HG03108 (cell line): ENCODE data around the gene PSMC1.

ENCODE experiments used
- ATAC-seq: cut with Tn5 transposase; IDR thresholded peaks from one replicate; pipeline ENCODE4 v1.9.1; 2021; ENCODE audit warnings: moderate library complexity; ENCODE audit not compliant: unreplicated experiment

The PSMC1 gene

GRCh38 chr14:90275820-90276219 lies 19.5 kb downstream of the PSMC1 start:
- ATAC-seq: no peak

DNA sequence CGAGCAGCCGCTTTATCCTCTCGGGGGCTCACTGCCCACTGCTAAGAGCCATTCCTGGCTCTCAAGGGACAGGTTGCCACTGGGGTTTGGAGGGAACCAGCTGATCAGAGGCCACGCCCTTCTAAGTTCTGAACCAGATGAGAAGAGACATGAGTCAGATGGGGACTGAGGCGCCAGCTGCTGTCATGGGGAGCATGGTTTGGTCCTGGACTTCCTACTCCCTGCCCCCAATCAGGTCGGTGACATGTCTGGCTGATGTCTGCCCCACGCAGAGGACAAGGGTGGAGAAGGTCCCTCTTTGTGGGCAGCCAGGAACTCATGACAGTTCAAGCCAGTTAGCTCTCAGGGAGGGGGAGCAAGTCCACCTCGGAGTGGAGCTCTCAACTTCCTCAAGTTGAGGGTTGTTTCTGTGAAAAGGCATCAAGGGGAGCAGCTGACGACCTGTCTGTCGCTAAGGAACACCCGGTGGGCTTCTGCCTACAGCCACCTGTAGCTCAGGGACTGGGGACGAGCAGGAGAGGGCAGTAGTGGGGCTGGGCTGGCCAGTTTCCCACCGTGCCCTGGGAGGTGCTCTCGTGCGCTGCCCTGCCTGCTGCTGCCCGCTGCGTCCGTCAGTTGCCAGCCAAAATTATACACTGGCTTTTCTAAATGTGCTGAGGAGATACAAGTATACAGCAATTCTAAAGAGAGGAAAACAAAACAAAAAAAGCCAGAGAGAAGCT lies 20.5 kb downstream of the PSMC1 start:
- ATAC-seq: no peak

- ATAC-seq: no peak
Observed at GRCh38 chr14:90277581-90278198, 21.3 kb downstream of the PSMC1 start.

DNA sequence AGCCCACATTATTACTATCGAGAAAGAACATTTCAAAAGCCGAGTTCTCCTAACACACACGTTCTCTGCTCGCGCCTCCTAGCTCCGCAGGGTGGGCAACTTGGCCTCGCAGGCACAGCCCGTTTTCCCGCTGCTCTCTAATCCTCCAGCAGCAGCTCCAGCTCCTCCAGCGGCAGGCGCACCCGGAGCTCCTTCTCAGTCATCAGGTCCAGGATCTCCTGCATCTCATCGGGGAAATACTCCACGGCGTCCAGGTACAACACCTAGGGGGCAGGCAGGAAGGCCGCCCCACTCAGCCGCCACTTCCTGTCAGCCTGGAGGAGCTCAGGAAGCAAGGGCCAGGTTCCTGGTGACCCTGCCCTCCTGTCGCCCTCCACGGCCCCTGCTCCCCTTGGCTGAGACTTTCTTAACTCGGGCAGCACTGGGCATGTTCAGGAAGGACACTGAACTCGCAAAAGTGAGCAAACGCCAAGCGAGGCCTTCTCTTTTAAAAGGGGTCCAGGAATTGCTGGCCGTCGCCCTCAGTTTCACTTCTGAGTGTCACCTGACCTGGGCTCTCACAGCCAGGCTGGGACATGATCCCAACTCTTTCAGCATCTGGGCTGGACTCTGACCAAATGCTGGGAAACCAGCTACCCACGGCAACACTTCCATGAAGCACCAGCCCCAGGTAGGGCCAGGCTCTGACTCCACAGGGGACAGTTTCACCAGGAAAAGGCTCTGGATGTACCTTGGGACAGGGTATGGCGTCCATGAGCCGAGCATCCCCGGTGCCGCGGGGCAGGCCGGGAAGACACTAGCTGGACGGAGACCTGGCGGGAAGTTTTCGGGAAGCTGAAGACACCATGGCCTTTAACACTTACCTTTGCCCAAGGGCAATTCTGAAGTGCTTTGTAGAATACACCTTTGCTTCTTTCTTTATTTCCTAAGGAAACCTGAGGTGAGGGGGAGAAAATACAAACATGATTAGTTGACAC lies 22.1 kb downstream of the PSMC1 start:
- ATAC-seq: no peak

DNA sequence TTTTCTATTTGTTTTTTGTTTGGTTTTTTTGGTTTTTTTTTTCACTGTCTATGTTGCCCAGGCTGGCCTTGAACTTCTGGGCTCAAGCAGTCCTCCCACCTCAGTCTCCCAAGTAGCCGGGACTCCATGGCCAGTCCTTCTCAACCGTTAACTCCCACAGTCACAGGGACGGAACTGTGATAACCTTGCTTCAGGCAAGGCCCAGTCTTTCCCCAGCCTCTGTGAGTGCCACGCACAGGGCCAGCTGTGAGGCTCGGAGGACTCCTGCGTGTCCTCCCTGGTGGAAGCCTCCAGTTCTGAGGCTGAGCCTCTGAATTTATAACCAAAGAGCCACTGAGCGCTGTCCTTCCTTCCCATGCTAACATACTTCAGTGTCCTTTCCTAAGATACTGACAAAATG lies 23.7 kb downstream of the PSMC1 start:
- ATAC-seq: no peak

- ATAC-seq: no peak
Observed at GRCh38 chr14:90281261-90281660, 24.9 kb downstream of the PSMC1 start.

DNA sequence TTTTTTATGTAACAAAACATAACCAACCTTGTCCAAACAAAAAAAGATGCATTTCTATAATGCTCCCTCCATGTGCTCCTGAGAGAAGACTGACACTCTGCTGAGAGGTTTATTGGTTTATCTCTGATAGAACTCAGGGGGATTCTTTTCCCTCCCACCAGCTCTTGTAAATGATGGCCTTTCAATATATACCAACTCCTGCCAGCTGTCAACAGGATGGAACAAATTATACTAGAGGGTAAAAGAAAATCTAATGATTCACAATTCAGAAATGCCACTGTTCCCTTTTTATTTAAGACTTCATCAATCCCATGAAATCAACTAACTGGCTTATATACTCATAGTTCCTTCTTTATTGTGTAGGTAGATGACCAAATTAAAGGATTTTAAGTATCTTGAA lies 25.4 kb downstream of the PSMC1 start:
- ATAC-seq: no peak

- ATAC-seq: no peak
Observed at GRCh38 chr14:90287791-90288190, 31.4 kb downstream of the PSMC1 start.

GRCh38 chr14:90288651-90289355 lies 32.5 kb downstream of the PSMC1 start:
- peak; percentile 98 for ATAC-seq

- ATAC-seq: no peak
Observed at GRCh38 chr14:90290337-90291011, 34.1 kb downstream of the PSMC1 start.

- no peak for ATAC-seq
Observed at GRCh38 chr14:90291699-90292098, 35.3 kb downstream of the PSMC1 start.

- no peak for ATAC-seq
Observed at GRCh38 chr14:90293766-90294730, 37.7 kb downstream of the PSMC1 start.

- ATAC-seq: no peak
Observed at GRCh38 chr14:90294872-90295271, 38.5 kb downstream of the PSMC1 start.

DNA sequence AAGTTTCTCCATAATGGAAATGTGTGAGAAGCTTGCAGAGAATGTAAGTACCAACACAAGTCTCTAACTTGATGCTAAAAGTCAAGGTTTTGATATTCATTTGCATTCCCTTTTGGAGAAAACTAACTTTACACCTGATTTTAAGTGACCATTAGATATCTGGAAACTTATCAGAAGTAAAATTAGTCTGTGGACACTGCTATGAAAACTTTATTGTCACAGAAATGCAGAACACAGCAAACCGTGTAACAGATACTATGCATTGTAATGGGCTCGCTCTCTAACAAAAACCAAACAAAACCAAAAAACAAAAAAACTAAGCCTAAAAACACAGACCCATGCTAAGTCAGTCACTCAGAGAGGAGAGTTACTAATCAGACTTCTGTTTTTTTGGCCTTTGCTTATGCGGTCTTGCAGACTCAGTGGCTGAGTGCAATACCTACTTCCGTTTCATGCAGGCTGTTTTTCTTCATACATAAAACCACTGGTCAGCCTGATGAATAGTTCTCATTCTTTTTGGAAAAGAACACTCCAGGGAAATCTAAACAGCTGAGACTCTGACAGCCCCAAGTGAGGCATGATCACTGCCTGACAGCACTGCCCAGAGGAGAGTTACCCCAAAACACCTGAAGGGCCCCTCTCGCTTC lies 39.6 kb downstream of the PSMC1 start:
- ATAC-seq: no peak

- ATAC-seq: no peak
Observed at GRCh38 chr14:90296641-90297040, 40.3 kb downstream of the PSMC1 start.

- no peak for ATAC-seq
Observed at GRCh38 chr14:90297876-90298629, 41.7 kb downstream of the PSMC1 start.

- no peak for ATAC-seq
Observed at GRCh38 chr14:90299408-90299807, 43.1 kb downstream of the PSMC1 start.

GRCh38 chr14:90300611-90301047 lies 44.3 kb downstream of the PSMC1 start:
- no peak for ATAC-seq
